HG02763 (cell line): Measurements from ENCODE around the gene SLC43A1.
A peak's percentile ranks its signal among the peaks of the same experiment; 100 is the strongest.

Experiments
- ATAC-seq: cut with Tn5 transposase; IDR thresholded peaks from one replicate; pipeline ENCODE4 v1.9.1; 2021; ENCODE audit warnings: mild to moderate bottlenecking, moderate library complexity; ENCODE audit not compliant: unreplicated experiment

SLC43A1 gene

GRCh38 chr11:57529012-57529411 is 13.5 kb upstream of the SLC43A1 start:
- ATAC-seq = no peak

- ATAC-seq = no peak
Measured at GRCh38 chr11:57527056-57527631, 11.6 kb upstream of the SLC43A1 start.

DNA sequence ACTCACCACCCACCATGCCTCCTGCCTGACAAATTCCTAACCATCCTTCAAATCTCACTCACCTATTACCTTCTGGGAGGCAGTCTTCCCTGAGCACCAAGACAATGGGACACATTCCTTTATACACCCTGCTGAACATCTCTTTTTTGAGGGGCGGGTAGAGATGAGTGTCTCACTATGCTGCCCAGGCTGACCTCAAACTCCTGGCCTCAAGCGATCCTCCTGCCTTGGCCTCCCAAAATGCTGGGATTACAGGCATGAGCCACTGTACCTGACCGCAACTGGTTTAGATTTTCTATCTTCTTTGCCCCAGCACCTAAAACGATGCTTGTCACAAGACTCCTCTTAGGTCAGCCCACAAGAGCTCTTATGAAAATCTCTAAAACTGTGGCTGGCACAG is 7.9 kb upstream of the SLC43A1 start:
- ATAC-seq = no peak

DNA sequence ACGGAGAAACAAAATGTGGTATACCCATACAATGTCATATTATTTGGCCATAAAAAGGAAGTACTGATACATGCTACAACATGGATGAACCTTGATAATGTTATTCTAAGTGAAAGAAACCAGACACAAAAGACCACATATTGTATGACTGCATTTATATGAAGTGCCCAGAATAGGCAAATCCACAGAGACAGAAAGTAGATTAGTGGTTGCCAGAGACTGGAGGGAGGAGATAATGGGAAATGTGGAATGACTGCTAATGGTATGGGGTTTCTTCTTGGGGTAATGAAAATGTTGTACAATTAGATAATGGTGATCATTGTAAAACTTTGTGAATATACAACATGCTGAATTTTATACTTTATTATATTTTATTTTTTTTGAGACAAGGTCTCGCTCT is 5.6 kb upstream of the SLC43A1 start:
- ATAC-seq = no peak

DNA sequence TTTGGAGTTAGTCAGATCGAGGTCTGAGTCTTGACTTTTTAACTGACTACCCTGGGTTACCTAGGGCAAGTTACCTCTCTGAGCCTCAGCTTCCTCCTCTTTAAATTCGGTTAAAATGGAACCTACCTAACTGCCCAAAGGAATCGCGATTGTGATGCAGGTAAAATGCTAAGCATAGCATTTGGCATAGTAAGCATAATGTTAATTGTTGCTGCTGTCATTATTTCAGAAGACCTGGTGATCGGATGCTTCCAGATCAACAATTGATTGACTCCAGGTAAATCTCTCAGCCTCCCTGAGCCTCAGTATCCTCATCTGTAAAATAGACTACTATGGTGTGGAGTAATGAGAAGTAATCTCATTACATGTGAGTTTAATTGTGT is 550 bp upstream of the SLC43A1 start:
- ATAC-seq = no peak

DNA sequence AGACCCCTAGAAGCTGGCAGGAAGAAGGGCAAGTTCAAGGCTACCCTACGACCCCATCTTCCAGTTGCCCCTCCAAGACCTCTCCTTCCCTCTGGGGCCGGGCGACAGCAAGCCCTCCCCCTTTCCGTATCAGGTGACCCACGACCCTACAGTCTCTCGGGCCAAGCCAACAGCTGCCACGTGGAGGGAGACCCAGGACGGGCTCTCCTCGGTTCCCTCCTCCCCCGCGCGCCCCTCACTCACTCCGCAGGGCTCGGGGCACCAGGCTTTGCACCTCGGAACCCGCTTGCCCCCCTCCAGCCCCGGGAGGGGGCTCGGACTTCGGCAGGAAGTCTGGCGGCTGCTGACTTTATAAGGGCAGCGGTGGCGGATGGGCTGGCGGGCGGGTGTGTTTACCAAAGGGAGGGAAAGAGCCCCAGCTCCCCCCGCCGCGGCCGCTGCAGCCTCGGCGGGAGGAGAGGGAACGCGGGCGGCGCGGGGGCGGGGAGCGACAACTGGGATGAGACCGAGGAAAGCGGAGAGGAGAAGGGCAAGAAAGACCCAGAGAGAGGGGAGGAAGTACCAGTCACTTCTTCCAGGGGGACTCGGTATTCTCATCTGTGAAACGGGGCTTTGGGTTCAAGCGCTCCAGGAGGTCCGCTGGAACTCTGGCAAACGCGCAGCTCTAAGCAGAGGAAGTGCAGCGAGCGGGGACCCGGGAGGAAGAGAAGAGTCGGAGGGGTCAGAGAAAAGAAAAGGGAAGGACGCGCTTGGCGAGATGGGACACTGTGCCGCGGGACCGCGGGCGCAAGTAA is 767 bp downstream of the SLC43A1 start:
- ATAC-seq = peak; percentile 36

GRCh38 chr11:57513911-57514537 is 1.5 kb downstream of the SLC43A1 start:
- peak; percentile 36 for ATAC-seq

GRCh38 chr11:57513452-57513795 is 2.1 kb downstream of the SLC43A1 start:
- ATAC-seq = no peak

DNA sequence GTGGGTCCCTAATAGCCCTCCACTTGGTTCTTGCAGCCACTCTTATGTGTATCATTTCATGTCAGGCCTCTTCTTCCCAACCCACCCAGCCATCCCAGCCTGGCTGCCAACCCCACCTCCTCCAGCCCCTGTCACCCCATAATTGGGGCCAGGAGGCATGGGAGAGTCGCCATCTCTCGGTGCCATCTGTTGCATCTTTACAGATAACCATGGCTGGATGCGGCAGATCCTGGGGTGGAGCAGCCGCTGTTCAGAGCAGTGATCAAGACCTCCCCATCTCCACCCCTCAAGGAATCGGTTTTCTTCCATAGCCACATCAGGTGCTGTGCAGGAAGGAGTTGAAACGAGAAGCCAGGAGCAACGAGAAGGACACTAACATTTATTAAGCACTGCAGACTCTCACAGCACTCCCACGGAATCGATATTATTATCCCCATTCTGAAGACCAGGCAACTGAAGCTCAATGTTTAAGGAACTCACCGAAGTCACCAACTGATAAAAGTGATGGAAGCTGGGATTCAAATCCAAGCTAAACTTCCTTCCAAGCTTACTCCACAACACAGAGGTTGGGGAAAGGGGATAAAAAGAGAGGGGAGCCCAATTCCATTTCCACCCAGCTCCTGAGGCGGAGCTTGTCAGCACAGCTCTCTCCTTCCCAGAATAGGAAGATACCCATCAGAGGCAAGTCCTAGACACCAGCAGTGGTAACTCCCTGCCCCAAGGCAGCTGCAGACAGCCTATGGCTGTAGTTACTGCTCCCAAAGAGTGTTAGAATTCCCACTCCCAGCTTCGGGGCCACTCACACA is 2.7 kb downstream of the SLC43A1 start:
- no peak for ATAC-seq

GRCh38 chr11:57511741-57512430 is 3.6 kb downstream of the SLC43A1 start:
- ATAC-seq = no peak

GRCh38 chr11:57508341-57509170 is 6.9 kb downstream of the SLC43A1 start:
- ATAC-seq = no peak

GRCh38 chr11:57506522-57506921 is 9.0 kb downstream of the SLC43A1 start:
- no peak for ATAC-seq

DNA sequence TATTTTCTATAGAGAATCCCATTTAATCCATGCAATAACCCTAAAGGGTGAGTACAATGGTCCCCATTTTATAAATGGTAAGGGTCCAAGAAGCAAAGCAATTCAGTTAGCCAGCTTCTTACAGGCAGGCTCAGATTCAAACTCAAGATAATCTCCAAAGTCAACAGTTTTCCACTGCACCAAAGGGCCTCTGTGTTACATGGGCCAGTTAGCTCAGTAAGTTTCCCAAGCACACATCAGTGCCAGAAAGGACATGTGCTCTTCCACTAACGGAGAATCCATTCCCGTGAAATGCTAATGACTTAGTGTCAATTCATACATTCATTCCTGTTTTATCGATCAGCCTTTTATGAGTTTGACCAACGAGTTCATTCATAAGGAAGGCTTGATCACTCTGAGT is 11.0 kb downstream of the SLC43A1 start:
- ATAC-seq = no peak

GRCh38 chr11:57502870-57503269 is 12.6 kb downstream of the SLC43A1 start:
- ATAC-seq = no peak

DNA sequence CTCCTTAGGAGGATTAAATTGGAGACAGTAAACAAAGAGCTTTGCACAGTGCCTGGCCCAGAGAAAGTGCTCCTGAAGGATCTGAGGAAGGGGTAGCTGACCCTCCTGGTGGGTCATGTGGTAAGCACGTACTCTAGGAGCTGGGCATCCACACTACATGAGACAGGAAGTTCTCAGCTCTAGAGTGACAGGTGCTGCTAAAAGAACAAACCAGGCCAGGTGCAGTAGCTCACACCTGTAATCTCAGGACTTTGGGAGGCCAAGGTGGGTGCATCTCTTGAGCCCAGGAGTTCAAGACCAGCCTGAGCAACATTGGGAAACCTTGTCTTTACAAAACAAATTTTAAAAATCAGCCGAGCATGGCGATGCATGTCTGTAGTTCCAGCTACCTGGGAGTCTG is 13.1 kb downstream of the SLC43A1 start:
- no peak for ATAC-seq

DNA sequence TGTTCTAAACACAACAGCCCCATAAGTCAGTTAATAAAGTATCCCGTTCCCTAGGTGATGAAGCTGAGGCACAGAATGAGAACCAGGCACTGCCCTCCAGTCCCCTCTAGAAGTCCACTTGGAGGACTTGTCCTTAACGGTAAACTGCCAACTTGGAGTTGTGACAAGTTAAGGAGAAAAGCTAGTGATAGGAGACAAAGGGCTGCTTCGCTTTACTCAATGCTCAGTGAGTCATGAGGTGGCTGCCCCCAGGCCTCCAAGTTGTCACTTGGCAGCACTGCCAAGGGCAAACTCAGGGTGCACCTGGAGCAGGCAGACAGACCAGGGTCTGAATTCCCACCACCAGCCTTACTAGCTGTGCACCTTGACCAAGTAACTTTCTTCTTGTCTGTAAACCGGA is 13.5 kb downstream of the SLC43A1 start:
- no peak for ATAC-seq

GRCh38 chr11:57500926-57501325 is 14.6 kb downstream of the SLC43A1 start:
- no peak for ATAC-seq

GRCh38 chr11:57500515-57500914 is 15.0 kb downstream of the SLC43A1 start:
- no peak for ATAC-seq

DNA sequence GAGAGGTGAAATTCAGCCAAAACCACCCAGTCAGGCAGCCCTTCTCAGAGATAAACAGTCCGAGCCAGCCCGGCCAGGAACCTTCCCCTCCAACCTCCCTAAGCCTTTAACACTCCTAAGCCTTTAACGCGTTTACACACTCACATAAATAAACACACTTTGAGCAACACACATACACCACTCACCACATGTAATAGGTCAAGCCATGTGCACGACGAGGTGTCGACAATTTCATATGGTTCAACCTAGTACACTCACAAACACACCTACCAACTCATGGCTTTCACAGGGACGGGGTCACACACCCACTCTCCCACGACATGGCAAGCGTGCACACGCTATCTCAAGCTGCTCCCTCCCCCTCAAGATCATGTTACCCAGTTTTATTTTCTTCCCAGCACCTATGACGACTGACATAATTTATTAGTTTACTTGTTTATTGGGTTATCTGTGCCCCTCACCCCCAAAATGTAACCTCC is 15.5 kb downstream of the SLC43A1 start:
- no peak for ATAC-seq

DNA sequence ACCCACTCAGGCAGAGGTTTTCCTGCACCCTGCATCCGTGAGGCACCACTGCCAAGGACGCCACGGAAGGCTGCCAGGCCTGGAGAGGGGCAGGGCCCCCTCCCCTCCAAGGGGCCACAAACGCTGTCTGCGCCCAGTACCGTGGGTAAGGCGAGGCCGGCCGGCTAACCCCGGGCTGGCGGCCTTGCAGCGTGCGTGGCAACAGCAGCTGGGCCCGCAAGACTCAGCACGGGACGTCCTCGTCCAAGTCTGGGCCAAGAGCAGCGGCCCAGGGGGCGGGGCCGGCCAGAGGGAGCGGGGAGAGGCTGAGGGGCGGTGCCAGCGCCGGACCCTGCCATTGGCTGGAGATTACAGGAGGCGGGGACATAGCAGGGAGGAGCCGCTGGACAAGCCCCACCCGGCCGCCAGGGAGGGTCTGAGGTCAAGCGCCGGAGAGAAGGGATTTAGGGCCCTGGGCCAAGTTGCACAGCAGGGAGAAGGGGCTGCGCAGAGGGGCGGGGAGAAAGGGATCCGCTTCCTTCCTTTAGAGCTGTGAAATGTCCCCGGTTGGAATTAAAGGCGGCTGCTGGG is 16.0 kb downstream of the SLC43A1 start:
- ATAC-seq = peak; percentile 99
